Measurements from ENCODE around the gene EXOC7.

DNA sequence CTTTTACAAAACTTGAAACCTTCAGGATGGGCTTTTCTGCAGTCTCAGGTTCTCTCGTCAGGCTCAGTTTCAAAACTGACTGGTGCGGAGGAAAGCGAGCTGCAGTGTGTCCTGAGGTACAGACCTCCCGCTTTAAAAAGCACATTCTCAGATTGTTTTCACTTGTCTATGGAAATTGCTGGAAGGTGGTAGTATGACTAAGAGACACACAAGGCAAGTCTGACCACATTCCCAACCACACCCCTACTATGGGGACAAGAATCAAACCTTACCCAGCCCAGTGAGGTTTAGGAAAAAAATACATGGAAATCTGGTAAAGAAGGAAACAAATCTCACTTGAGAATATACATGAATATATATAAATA is 49.5 kb downstream of the EXOC7 start:
- TF ChIP-seq, protein P1, sequence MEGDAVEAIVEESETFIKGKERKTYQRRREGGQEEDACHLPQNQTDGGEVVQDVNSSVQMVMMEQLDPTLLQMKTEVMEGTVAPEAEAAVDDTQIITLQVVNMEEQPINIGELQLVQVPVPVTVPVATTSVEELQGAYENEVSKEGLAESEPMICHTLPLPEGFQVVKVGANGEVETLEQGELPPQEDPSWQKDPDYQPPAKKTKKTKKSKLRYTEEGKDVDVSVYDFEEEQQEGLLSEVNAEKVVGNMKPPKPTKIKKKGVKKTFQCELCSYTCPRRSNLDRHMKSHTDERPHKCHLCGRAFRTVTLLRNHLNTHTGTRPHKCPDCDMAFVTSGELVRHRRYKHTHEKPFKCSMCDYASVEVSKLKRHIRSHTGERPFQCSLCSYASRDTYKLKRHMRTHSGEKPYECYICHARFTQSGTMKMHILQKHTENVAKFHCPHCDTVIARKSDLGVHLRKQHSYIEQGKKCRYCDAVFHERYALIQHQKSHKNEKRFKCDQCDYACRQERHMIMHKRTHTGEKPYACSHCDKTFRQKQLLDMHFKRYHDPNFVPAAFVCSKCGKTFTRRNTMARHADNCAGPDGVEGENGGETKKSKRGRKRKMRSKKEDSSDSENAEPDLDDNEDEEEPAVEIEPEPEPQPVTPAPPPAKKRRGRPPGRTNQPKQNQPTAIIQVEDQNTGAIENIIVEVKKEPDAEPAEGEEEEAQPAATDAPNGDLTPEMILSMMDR (IDR thresholded peaks at IDR 0.05; ENCODE audit: insufficient read depth, low read depth, low read length): no peak
- TF ChIP-seq EZH2 (IDR thresholded peaks at IDR 0.05; ENCODE audit: insufficient read depth, low read length): no peak
